C4-2B (cell line): ENCODE data around the gene ARRDC4.

ENCODE experiments used
- ZFX ChIP-seq: fragments of 450-650 bp; IDR thresholded peaks from 2 replicates; pipeline ENCODE4 v1.6.1; 2017
- TF ChIP-seq, protein P1 (sequence below): fragments of 450-650 bp; conservative IDR thresholded peaks from 2 replicates; pipeline ENCODE4 v1.5.1; 2017; ENCODE audit warnings: mild to moderate bottlenecking

DNA sequence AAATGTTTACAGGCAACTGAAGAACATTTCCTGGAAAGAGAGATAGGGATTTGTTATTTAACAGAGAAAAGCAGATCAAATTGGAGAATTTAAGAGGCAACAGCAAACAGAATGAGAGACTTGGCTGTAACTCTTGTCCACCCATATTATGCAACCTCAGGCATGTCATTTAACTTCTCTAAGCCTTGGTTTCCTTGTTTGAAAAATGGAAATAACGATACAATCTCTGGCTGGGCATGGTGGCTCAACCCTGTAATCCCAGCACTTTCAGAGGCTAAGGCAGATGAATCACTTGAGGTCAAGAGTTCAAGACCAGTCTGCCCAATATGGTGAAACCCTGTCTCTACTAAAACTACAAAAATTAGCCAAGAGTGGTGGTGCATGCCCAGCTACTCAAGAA, 23.7 kb downstream of the ARRDC4 start:
- TF ChIP-seq, protein P1, sequence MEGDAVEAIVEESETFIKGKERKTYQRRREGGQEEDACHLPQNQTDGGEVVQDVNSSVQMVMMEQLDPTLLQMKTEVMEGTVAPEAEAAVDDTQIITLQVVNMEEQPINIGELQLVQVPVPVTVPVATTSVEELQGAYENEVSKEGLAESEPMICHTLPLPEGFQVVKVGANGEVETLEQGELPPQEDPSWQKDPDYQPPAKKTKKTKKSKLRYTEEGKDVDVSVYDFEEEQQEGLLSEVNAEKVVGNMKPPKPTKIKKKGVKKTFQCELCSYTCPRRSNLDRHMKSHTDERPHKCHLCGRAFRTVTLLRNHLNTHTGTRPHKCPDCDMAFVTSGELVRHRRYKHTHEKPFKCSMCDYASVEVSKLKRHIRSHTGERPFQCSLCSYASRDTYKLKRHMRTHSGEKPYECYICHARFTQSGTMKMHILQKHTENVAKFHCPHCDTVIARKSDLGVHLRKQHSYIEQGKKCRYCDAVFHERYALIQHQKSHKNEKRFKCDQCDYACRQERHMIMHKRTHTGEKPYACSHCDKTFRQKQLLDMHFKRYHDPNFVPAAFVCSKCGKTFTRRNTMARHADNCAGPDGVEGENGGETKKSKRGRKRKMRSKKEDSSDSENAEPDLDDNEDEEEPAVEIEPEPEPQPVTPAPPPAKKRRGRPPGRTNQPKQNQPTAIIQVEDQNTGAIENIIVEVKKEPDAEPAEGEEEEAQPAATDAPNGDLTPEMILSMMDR = no peak
- no peak for TF ChIP-seq ZFX
